GM21390 (cell line): ENCODE results near the gene PLCH2.
"Not testable (repeated sequence)": the region's sequence is repeated elsewhere in the genome, so short reads cannot be mapped to it uniquely, and the experiment has no call there.

Source experiments
- ATAC-seq: cut with Tn5 transposase; IDR thresholded peaks from one replicate; pipeline ENCODE4 v1.9.1; 2021; ENCODE audit not compliant: unreplicated experiment

PLCH2 gene

GRCh38 chr1:2476061-2476999 is at the start of gene PLCH2:
Gene PLCH2 (plus strand): TSS chr1:2476289. CDS start chr1:2476589, 300 bp downstream.
- no peak for ATAC-seq

GRCh38 chr1:2426540-2426939 is 49.5 kb upstream of the PLCH2 start:
- no peak for ATAC-seq

- ATAC-seq: no peak
Measured at GRCh38 chr1:2427051-2427450, 49.0 kb upstream of the PLCH2 start.

GRCh38 chr1:2427976-2428375 is 48.1 kb upstream of the PLCH2 start:
- ATAC-seq: no peak

GRCh38 chr1:2428490-2428889 is 47.6 kb upstream of the PLCH2 start:
- no peak for ATAC-seq

- ATAC-seq: no peak
Measured at GRCh38 chr1:2429780-2430591, 46.1 kb upstream of the PLCH2 start.

GRCh38 chr1:2430592-2430973 is 45.5 kb upstream of the PLCH2 start:
- no peak for ATAC-seq

- ATAC-seq: no peak
Measured at GRCh38 chr1:2431103-2431502, 45.0 kb upstream of the PLCH2 start.

GRCh38 chr1:2431518-2431917 is 44.6 kb upstream of the PLCH2 start:
- no peak for ATAC-seq

- ATAC-seq: no peak
Measured at GRCh38 chr1:2432441-2432844, 43.6 kb upstream of the PLCH2 start.

GRCh38 chr1:2433196-2433595 is 42.9 kb upstream of the PLCH2 start:
- no peak for ATAC-seq

GRCh38 chr1:2433936-2434655 is 42.0 kb upstream of the PLCH2 start:
- ATAC-seq: no peak

GRCh38 chr1:2435091-2435490 is 41.0 kb upstream of the PLCH2 start:
- no peak for ATAC-seq

- no peak for ATAC-seq
Measured at GRCh38 chr1:2435746-2436355, 40.2 kb upstream of the PLCH2 start.

- ATAC-seq: no peak
Measured at GRCh38 chr1:2436876-2437275, 39.2 kb upstream of the PLCH2 start.

GRCh38 chr1:2437617-2438016 is 38.5 kb upstream of the PLCH2 start:
- ATAC-seq: no peak

- no peak for ATAC-seq
Measured at GRCh38 chr1:2438038-2438437, 38.1 kb upstream of the PLCH2 start.

- no peak for ATAC-seq
Measured at GRCh38 chr1:2438641-2439040, 37.4 kb upstream of the PLCH2 start.

GRCh38 chr1:2439369-2439768 is 36.7 kb upstream of the PLCH2 start:
- ATAC-seq: no peak

- not testable (repeated sequence) for ATAC-seq
Measured at GRCh38 chr1:2440346-2440745, 35.7 kb upstream of the PLCH2 start.

- ATAC-seq: no peak
Measured at GRCh38 chr1:2441746-2442145, 34.3 kb upstream of the PLCH2 start.
